HCT116 (cell line): ENCODE data around the gene SEM1. TPM values are rescaled to one million over a fixed set of nuclear protein-coding genes. Genes with fewer than 3 reads are reported as not detected.

Experiments
- ATAC-seq: fragments of 200-7000 bp; cut with Tn5 transposase; 2 replicates; pipeline ENCODE4 v1.9.1; 2020; ENCODE audit warnings: mild to moderate bottlenecking, moderate library complexity
- BruUV-seq: library from RNA; stranded (reverse); fragments of 400-500 nt; replicated peaks from 2 replicates; lab custom pipeline; 2021; lab: Mats Ljungman, UMichigan
- CTCF ChIA-PET: fragments of 300-600 bp; sonication (Branson Sonifier 250); formaldehyde crosslinking; loops from one replicate; lab custom pipeline; 2021; ENCODE audit warnings: antibody characterized with exemption; lab: Charles Lee
- POLR2A ChIA-PET: fragments of 300-600, 350-600 bp; sonication (Branson Sonifier 250); formaldehyde crosslinking; loops from one replicate; lab custom pipeline; 2021; ENCODE audit warnings: antibody characterized with exemption; lab: Charles Lee
- RAD21 ChIA-PET, 2 experiments: fragments of 300-600 bp; sonication (Branson Sonifier 250); formaldehyde crosslinking; loops; one replicate each; lab custom pipeline; 2023; ENCODE audit warnings: low total read pairs in 2 of 2; ENCODE audit not compliant: uncharacterized antibody in 2 of 2, unreplicated experiment in 2 of 2, low non-redundant PET in 1 of 2; lab: Charles Lee
- DNase-seq: peaks from one replicate; pipeline ENCODE4 v3.0.0-alpha.2; 2010; ENCODE audit warnings: low read depth, low spot score
- H2AFZ ChIP-seq: fragments of 200-600 bp; shearing (Covaris generic), sonication (generic); 2 replicates; pipeline ENCODE4 v1.6.1; 2017; ENCODE audit warnings: low read depth, mixed run types, mixed read lengths, antibody characterized with exemption, low read length; ENCODE audit not compliant: poor library complexity, severe bottlenecking
- H3K27ac ChIP-seq: 2 replicates; pipeline ENCODE4 v1.5.1; 2012; ENCODE audit warnings: low read depth, low read length
- H3K27me3 ChIP-seq: fragments of 200-600 bp; sonication (generic); 2 replicates; pipeline ENCODE4 v1.6.1; 2016; ENCODE audit warnings: mixed run types, low read length, mixed read lengths; ENCODE audit not compliant: insufficient read depth
- H3K36me3 ChIP-seq, 2 experiments: fragments of 200-500 bp in 1 of 2; fragments of 200-600 bp in 1 of 2; sonication (Bioruptor generic) in 1 of 2; sonication (generic) in 1 of 2; 2 replicates each; pipeline versions ENCODE4 v1.5.1 to v1.6.1; 2014 to 2016; ENCODE audit warnings: low read length in 2 of 2, inconsistent platforms in 1 of 2, mixed read lengths in 1 of 2, mixed run types in 1 of 2; ENCODE audit not compliant: insufficient read depth in 2 of 2, control insufficient read depth in 1 of 2
- H3K4me1 ChIP-seq, 2 experiments: fragments of 200-600 bp in 1 of 2; sonication (generic) in 1 of 2; 2 replicates each; pipeline versions ENCODE4 v1.5.1 to v1.6.1; 2012 to 2017; ENCODE audit warnings: low read length in 2 of 2, inconsistent platforms in 1 of 2, mild to moderate bottlenecking in 1 of 2, mixed read lengths in 1 of 2, mixed run types in 1 of 2, moderate library complexity in 1 of 2; ENCODE audit not compliant: insufficient read depth in 2 of 2, control insufficient read depth in 1 of 2
- H3K4me2 ChIP-seq: fragments of 200-600 bp; sonication (generic); 2 replicates; pipeline ENCODE4 v1.6.1; 2017; ENCODE audit warnings: mixed run types, low read length, mixed read lengths
- H3K4me3 ChIP-seq, 2 experiments: fragments of 200-600 bp in 1 of 2; sonication (generic) in 1 of 2; replicated peaks in 1 of 2; 2 replicates each; pipeline ENCODE4 v1.5.1; 2011 to 2016; ENCODE audit warnings: low read length in 2 of 2, control low read depth in 1 of 2, low read depth in 1 of 2, mild to moderate bottlenecking in 1 of 2, mixed read lengths in 1 of 2, mixed run types in 1 of 2
- H3K79me2 ChIP-seq: fragments of 200-600 bp; sonication (generic); 2 replicates; pipeline ENCODE4 v1.6.1; 2017; ENCODE audit warnings: mild to moderate bottlenecking, mixed run types, low read length, moderate library complexity, mixed read lengths; ENCODE audit not compliant: insufficient read depth
- H3K9ac ChIP-seq: fragments of 200-600 bp; sonication (generic); 2 replicates; pipeline ENCODE4 v1.6.1; 2016; ENCODE audit warnings: low read length, mixed read lengths
- H3K9me2 ChIP-seq: fragments of 200-600 bp; sonication (generic), shearing (Covaris generic); 2 replicates; pipeline ENCODE4 v1.6.1; 2017; ENCODE audit warnings: mixed run types, mild to moderate bottlenecking, moderate library complexity; ENCODE audit not compliant: insufficient read depth
- H3K9me3 ChIP-seq, 2 experiments: fragments of 200-500 bp in 1 of 2; fragments of 200-600 bp in 1 of 2; sonication (Bioruptor generic) in 1 of 2; sonication (generic) in 1 of 2; 2 replicates each; pipeline ENCODE4 v1.6.1; 2014 to 2017; ENCODE audit warnings: low read length in 2 of 2, mixed read lengths in 2 of 2, inconsistent platforms in 1 of 2, low read depth in 1 of 2, mild to moderate bottlenecking in 1 of 2, mixed run types in 1 of 2, moderate library complexity in 1 of 2; ENCODE audit not compliant: control insufficient read depth in 1 of 2, insufficient read depth in 1 of 2
- H4K20me1 ChIP-seq: fragments of 200-600 bp; sonication (generic), shearing (Covaris generic); 2 replicates; pipeline ENCODE4 v1.6.1; 2017; ENCODE audit warnings: mixed run types, mild to moderate bottlenecking, moderate library complexity; ENCODE audit not compliant: insufficient read depth
- CBX3 ChIP-seq: IDR thresholded peaks from 2 replicates; pipeline ENCODE4 v1.6.1; 2012; ENCODE audit warnings: low read depth
- EGR1 ChIP-seq: IDR thresholded peaks from 2 replicates; pipeline ENCODE4 v1.6.1; 2012; ENCODE audit warnings: low read depth
- EZH2 ChIP-seq: fragments of 200-600 bp; sonication (generic); IDR thresholded peaks from 2 replicates; pipeline ENCODE4 v1.6.1; 2017; ENCODE audit warnings: antibody characterized with exemption, mixed run types
- RAD21 ChIP-seq: IDR thresholded peaks from 2 replicates; pipeline ENCODE4 v1.6.1; 2012; ENCODE audit warnings: low read depth, mild to moderate bottlenecking
- SIN3A ChIP-seq: IDR thresholded peaks from 2 replicates; pipeline ENCODE4 v1.6.1; 2012; ENCODE audit warnings: low read depth
- SP1 ChIP-seq: IDR thresholded peaks from 2 replicates; pipeline ENCODE4 v1.6.1; 2012; ENCODE audit warnings: low read depth
- TCF7L2 ChIP-seq: IDR thresholded peaks from 2 replicates; pipeline ENCODE4 v1.7.0; 2011; ENCODE audit warnings: borderline replicate concordance, inconsistent platforms; ENCODE audit not compliant: insufficient read depth, insufficient read length; ENCODE audit errors: extremely low read depth
- ZBTB33 ChIP-seq: IDR thresholded peaks from 2 replicates; pipeline ENCODE4 v1.6.1; 2011; ENCODE audit warnings: mild to moderate bottlenecking, low read length, moderate library complexity; ENCODE audit not compliant: insufficient replicate concordance; ENCODE audit errors: extremely low read depth
- ZNF274 ChIP-seq: fragments of 200-500 bp; sonication (Bioruptor generic); IDR thresholded peaks from 2 replicates; pipeline ENCODE4 v1.6.1; 2014; ENCODE audit warnings: mild to moderate bottlenecking, low read depth, low read length, inconsistent platforms
- intact Hi-C: fragments of 100-400 bp; cut with micrococcal nuclease; formaldehyde crosslinking; loops from 2 replicates; pipeline ENCODE4 v1.10.0; 2022
- total RNA-seq: library from RNA; stranded (reverse); gene quantifications from one replicate; pipeline ENCODE4 v1.2.1, GENCODE V29; 2021; ENCODE audit not compliant: unreplicated experiment
- TF ChIP-seq, protein P1 (sequence below): IDR thresholded peaks from 2 replicates; pipeline ENCODE4 v1.6.1; 2012
- TF ChIP-seq, protein P2 (sequence below): IDR thresholded peaks from 2 replicates; pipeline ENCODE4 v1.6.1; 2012

SEM1 gene
- total RNA-seq, 1 experiment from 2014 or later = 45.7 TPM

DNA sequence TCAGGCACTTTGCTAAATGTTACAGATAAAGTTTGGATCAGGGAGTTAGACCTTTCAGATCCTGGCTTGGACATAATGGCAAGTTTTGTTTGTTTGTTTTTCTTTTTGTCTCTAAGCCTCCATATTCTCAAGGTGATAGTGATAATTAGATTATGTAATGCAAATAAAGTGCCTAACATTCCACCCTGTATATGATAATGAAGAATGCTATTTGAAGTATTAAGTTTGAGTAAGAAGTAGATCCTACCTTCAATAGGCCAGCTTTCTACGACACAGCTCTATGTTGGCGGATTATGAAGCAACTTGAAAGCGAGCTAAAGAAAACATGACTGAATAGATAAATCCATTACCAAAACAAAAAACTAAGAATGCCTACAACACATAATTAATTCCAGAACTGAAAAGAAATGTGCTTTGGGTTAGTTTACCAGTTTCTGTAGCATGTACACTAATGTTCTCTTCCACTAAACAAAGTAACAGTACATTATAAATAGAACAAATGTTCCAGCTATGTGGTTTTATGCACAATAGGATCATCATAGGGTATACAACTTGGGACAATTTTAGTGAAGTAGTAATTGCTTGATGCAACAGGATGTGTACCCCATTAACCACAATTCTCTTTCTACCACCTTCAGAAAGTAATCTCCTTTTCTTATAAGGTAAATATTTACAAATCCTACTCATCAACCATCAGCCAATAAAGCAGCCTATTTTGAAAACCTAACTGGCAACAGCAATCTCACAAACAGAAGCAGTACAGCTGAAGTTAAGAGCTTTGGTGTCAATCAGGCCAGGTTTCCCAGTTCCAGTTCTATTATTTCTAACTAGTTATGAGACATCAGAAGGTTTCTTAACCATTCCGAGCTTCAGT lies 1.5 kb downstream of the SEM1 start (continued):
- no peak for TF ChIP-seq ZBTB33
- TF ChIP-seq SIN3A = no peak
- no peak for TF ChIP-seq EGR1
- TF ChIP-seq, protein P1, sequence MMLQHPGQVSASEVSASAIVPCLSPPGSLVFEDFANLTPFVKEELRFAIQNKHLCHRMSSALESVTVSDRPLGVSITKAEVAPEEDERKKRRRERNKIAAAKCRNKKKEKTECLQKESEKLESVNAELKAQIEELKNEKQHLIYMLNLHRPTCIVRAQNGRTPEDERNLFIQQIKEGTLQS = no peak
- TF ChIP-seq TCF7L2 = no peak
- no peak for TF ChIP-seq RAD21

- Histone ChIP-seq H3K27me3 (no peaks in the 10 kb centered on the region), H3K4me2 (no peak overlapping the region), H2AFZ (no peak overlapping the region), H3K4me3 (no peak overlapping the region), H3K9ac (no peak overlapping the region), H3K79me2 (peaks cover 99% of the 10 kb centered on the region), H3K9me2 (no peaks in the 10 kb centered on the region), H3K9me3 (no peaks in the 10 kb centered on the region), H3K27ac (no peak overlapping the region), H4K20me1 (peaks cover 43% of the 10 kb centered on the region; the same call in 1 of the 2 replicates), H3K4me1 (no peaks in the 10 kb centered on the region), H3K36me3 (peaks cover 0 to 4% of the 10 kb centered on the region in 2 experiments; a peak in 1 of 4 replicates)
- CTCF ChIA-PET = no interaction called here
- ATAC-seq (no peak), DNase-seq (no peak)
- POLR2A ChIA-PET = no interaction called here
- TF ChIP-seq ZBTB33 (no peak), EZH2 (no peak), ZNF274 (no peak), SP1 (no peak), CBX3 (no peak), SIN3A (no peak)
- TF ChIP-seq, protein P2, sequence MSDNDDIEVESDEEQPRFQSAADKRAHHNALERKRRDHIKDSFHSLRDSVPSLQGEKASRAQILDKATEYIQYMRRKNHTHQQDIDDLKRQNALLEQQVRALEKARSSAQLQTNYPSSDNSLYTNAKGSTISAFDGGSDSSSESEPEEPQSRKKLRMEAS = no peak
- intact Hi-C loops = no loop called here
- no TSS peak for BruUV-seq
- RAD21 ChIA-PET = no interaction called here
These were observed 8.4 kb downstream of the SEM1 start for GRCh38 chr7:96701258-96701657.
